Left ventricle myocardium inferior (tissue), 1 donor: ENCODE data around the gene ANKRD61. TPM values are rescaled to one million over a fixed set of nuclear protein-coding genes. Genes with fewer than 3 reads are reported as not detected.
A peak's percentile ranks its signal among the peaks of the same experiment; 100 is the strongest.

ENCODE experiments used
- DNase-seq: peaks from one replicate; pipeline ENCODE4 v3.0.0-alpha.2; 2020
- H3K27ac ChIP-seq: fragments of 200-600 bp; replicated peaks from 2 replicates; pipeline ENCODE4 v1.8.0; 2021
- H3K27me3 ChIP-seq: fragments of 200-600 bp; 2 replicates; pipeline ENCODE4 v1.8.0; 2021; ENCODE audit warnings: low read depth
- H3K36me3 ChIP-seq: fragments of 200-600 bp; 2 replicates; pipeline ENCODE4 v1.8.0; 2021
- H3K4me1 ChIP-seq: fragments of 200-600 bp; 2 replicates; pipeline ENCODE4 v1.8.0; 2021
- H3K4me3 ChIP-seq: fragments of 200-600 bp; 2 replicates; pipeline ENCODE4 v1.8.0; 2021; ENCODE audit warnings: mild to moderate bottlenecking, moderate library complexity
- H3K9me3 ChIP-seq: fragments of 200-600 bp; replicated peaks from 2 replicates; pipeline ENCODE4 v1.8.0; 2021
- intact Hi-C: fragments of 100-400 bp; cut with micrococcal nuclease; formaldehyde crosslinking; loops from one replicate; pipeline ENCODE4 v1.11.0; 2022
- total RNA-seq: library from RNA; stranded (reverse); fragmentation: NEBNext Ultra II Directional; extraction: Animal tissue kit (Norgen Biotek cat#: 25700); gene quantifications from one replicate; pipeline ENCODE4 v1.2.1, GENCODE V29; 2021
- TF ChIP-seq, protein P1 (sequence below): fragments of 200-600 bp; IDR thresholded peaks from 2 replicates; pipeline ENCODE4 v1.8.0; 2021; ENCODE audit warnings: antibody characterized with exemption, mild to moderate bottlenecking, borderline replicate concordance
- donor health status: DM: no; HTN: yes; CAD: no; lungs with severe emphysema.

Gene ANKRD61
- total RNA-seq, 1 donor from 2014 or later: not detected

DNA sequence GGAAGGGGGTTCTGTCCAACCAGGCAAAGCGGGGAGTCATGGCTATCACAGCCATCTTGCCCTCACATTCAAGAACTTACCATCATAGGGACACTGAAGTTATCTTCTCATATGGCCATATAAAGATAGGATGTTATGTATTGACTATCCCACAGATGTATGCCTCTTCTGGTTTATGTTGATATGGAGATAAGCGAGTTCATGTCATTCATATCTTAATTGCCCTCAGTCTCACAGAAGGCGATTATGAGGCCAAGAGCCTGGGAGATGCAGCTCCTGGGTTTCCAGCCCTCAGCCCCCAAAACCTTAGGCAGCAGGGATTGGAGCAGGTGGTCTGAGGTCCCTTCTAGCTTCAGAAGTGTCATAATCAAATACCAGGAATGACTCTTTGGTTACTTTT is 8.5 kb upstream of the ANKRD61 start:
- Histone ChIP-seq H3K27ac (no peak overlapping the region), H3K9me3 (no peaks in the 10 kb centered on the region), H3K4me3 (no peak overlapping the region), H3K36me3 (peaks cover 99% of the 10 kb centered on the region), H3K27me3 (no peaks in the 10 kb centered on the region), H3K4me1 (peaks cover 21% of the 10 kb centered on the region)
- intact Hi-C loops: no loop called here
- TF ChIP-seq, protein P1, sequence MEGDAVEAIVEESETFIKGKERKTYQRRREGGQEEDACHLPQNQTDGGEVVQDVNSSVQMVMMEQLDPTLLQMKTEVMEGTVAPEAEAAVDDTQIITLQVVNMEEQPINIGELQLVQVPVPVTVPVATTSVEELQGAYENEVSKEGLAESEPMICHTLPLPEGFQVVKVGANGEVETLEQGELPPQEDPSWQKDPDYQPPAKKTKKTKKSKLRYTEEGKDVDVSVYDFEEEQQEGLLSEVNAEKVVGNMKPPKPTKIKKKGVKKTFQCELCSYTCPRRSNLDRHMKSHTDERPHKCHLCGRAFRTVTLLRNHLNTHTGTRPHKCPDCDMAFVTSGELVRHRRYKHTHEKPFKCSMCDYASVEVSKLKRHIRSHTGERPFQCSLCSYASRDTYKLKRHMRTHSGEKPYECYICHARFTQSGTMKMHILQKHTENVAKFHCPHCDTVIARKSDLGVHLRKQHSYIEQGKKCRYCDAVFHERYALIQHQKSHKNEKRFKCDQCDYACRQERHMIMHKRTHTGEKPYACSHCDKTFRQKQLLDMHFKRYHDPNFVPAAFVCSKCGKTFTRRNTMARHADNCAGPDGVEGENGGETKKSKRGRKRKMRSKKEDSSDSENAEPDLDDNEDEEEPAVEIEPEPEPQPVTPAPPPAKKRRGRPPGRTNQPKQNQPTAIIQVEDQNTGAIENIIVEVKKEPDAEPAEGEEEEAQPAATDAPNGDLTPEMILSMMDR: no peak
- DNase-seq: no peak

- no peak for DNase-seq
- no peaks in the 10 kb centered on the region for H3K9me3 ChIP-seq
- TF ChIP-seq, protein P1: no peak
These were observed 7.2 kb upstream of the ANKRD61 start for GRCh38 chr7:6023974-6024435.

DNA sequence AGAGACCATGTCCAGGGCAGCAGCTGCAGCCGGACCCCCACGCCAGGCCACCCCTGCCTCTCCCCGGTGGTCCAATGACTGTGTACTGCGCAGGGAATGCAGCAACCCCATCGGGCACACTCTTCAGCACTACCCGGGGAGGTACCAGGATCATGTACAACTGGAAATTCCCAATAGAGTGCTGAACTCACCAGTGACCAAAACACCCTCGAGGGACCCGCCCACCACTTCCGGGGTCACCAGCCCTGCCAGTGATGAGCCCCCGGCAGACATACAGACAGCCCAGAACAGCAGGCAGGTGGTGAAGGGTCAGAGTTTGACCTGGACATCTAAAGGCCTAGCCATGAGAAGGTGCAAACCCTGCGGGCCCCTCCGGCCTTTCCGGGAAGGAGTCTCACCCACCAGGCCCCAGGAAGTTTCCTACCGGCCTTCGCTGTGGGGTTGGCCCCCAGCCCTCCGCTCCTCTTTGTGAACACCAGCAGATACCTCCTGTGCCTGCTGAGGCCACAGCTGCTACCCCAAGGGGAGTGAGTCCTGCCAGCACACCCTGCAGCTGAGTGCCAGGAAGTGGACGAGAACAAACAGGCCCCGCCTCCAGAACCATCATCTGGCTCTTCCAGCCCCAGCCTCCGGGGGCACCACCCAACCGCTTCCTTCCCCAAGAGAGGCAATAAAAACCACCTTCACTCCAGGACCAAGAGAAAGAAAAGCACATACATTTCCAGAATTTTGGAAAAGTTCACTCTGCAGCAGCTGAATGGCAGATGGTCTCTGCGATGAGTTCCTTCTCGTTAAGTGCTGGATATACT is 5.0 kb upstream of the ANKRD61 start:
- peaks cover 86% of the 10 kb centered on the region for H3K36me3 ChIP-seq
- peak; percentile 75 for DNase-seq
- no peaks in the 10 kb centered on the region for H3K27me3 ChIP-seq
- H3K9me3 ChIP-seq: no peaks in the 10 kb centered on the region
- TF ChIP-seq, protein P1: peak; percentile 39
- H3K4me1 ChIP-seq: peaks cover 21% of the 10 kb centered on the region
- intact Hi-C loops: no loop called here
- H3K4me3 ChIP-seq: peak overlapping the region; percentile 56
- H3K27ac ChIP-seq: peak overlapping the region; percentile 84

More at GRCh38 chr7:6023974-6024435, 7.2 kb upstream of the ANKRD61 start:
- Histone ChIP-seq H3K27ac (no peak overlapping the region), H3K36me3 (peaks cover 99% of the 10 kb centered on the region), H3K4me1 (peaks cover 21% of the 10 kb centered on the region), H3K4me3 (no peak overlapping the region), H3K27me3 (no peaks in the 10 kb centered on the region)
- intact Hi-C loops: no loop called here

GRCh38 chr7:6026820-6027311 is 4.3 kb upstream of the ANKRD61 start:
- intact Hi-C loops: no loop called here
- DNase-seq: no peak
- TF ChIP-seq, protein P1: no peak
- Histone ChIP-seq H3K4me3 (peak overlapping the region; percentile 56), H3K9me3 (no peaks in the 10 kb centered on the region), H3K4me1 (peaks cover 28% of the 10 kb centered on the region), H3K27me3 (no peaks in the 10 kb centered on the region), H3K36me3 (peaks cover 84% of the 10 kb centered on the region), H3K27ac (peak overlapping the region; percentile 84)

DNA sequence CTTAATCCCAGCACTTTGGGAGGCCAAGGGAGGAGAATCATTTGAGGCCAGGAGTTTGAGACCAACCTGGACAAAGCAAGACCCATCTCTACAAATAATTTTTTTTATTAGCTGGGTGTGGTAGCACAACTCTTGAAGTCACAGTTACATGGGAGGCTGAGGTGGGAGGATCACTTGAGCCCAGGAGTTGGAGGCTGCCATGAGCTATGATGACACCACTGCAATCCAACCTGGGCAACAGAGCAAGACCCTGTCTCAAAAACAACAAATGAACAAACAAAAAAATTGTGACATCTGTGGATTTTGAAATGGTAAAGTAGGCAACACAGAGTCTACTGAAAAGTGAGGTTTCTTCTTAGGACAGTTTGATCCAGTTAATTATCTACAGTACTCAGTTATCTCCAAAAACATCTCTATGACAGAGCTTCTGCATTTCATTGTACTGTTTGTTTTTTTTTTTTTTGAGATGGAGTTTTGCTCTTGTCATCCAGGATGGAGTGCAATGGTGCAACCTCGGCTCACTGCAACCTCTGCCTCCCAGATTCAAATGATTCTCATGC is 3.3 kb upstream of the ANKRD61 start:
- Histone ChIP-seq H3K27ac (peak overlapping the region; percentile 84), H3K27me3 (no peaks in the 10 kb centered on the region), H3K4me1 (peaks cover 38% of the 10 kb centered on the region), H3K36me3 (peaks cover 80% of the 10 kb centered on the region), H3K4me3 (no peak overlapping the region), H3K9me3 (no peaks in the 10 kb centered on the region)
- no peak for DNase-seq
- TF ChIP-seq, protein P1: no peak
- intact Hi-C loops: loop anchor here (2.0 kb wide), 1 partner anchor 21 kb away; no protein-coding TSS in a partner anchor
